ENCODE data around the gene FUOM. TPM values are rescaled to one million over a fixed set of nuclear protein-coding genes. Genes with fewer than 3 reads are reported as not detected.

FUOM gene
- total and polyA plus RNA-seq, 10 of the 15 experiments (the other 5 are each of a cell fraction or from before 2014, with no cell fraction given), result 1.8 to 41.7 (median 25.6) TPM

GRCh38 chr10:133405272-133405671, 47.5 kb upstream of the FUOM start:
- WGBS (ENCODE audit: insufficient coverage, insufficient replicate concordance, low lambda C conversion rate, missing lambda C conversion rate), result 46% methylated on average over 2 of the region's 2 CpGs
- Histone ChIP-seq H3K79me2 (ENCODE audit: control insufficient read depth, insufficient read depth, low read length) (peaks cover 15% of the 10 kb centered on the region), H3K36me3 (ENCODE audit: control insufficient read depth in 2 of 2, insufficient read depth in 2 of 2, low read length in 1 of 2) (peaks cover 5 to 30% of the 10 kb centered on the region in 2 experiments), H3K27me3 (replicated peaks in 1 of 2; ENCODE audit: control insufficient read depth in 2 of 2, insufficient read depth in 2 of 2, low read length in 1 of 2) (no peaks in the 10 kb centered on the region), H3K9me3 (replicated peaks; ENCODE audit: control insufficient read depth, insufficient read depth, low read length) (peaks cover 16% of the 10 kb centered on the region), H3K4me2 (ENCODE audit: control insufficient read depth, insufficient read depth) (peak overlapping the region; percentile 75), H4K20me1 (ENCODE audit: control insufficient read depth, insufficient read depth) (peaks cover 3% of the 10 kb centered on the region; the same call in 1 of the 2 replicates), H3K4me1 (ENCODE audit: control insufficient read depth, insufficient read depth, low read length) (peaks cover 31% of the 10 kb centered on the region), H3K4me3 (no peak overlapping the region), H3K27ac (ENCODE audit: control insufficient read depth, insufficient read depth) (peak overlapping the region; percentile 64; the same call in 1 of the 2 replicates), H2AFZ (ENCODE audit: control insufficient read depth, low read depth, low read length) (no peak overlapping the region), H3K9ac (ENCODE audit: control insufficient read depth, insufficient read depth, low read length) (no peak overlapping the region)
- CTCF ChIA-PET, result interaction anchor here (1.2 kb wide), 1 partner anchor 76 kb away, joined by 6 read pairs; no protein-coding TSS in a partner anchor
- SMC1A ChIA-PET (ENCODE audit: uncharacterized antibody, unreplicated experiment), result interaction anchor here (1.4 to 1.9 kb wide), 3 partner anchors 14 to 44 kb away, joined by 3 to 4 read pairs (median 4); no protein-coding TSS in a partner anchor
- POLR2A ChIA-PET, result no interaction called here
- intact Hi-C loops (cut with micrococcal nuclease; ENCODE audit: unreplicated experiment), result no loop called here
- FAIRE-seq, result no peak
- no peak for DNase-seq (ENCODE audit: low read depth, low spot score)
- no peak for ATAC-seq
- RAD21 ChIA-PET (ENCODE audit: unreplicated experiment), result no interaction called here
- no TSS peak for BruUV-seq (replicated peaks)
- in situ Hi-C loops (cut with MboI), result no loop called here
- TF ChIP-seq BCL3 (IDR thresholded peaks at IDR 0.05; ENCODE audit: borderline replicate concordance, insufficient read depth, low read depth, low read length, poor library complexity, severe bottlenecking), result no peak
- TF ChIP-seq MXI1 (IDR thresholded peaks at IDR 0.05; ENCODE audit: low read depth, low read length), result no peak

- H3K79me2 ChIP-seq (ENCODE audit: control insufficient read depth, insufficient read depth, low read length), result peaks cover 15% of the 10 kb centered on the region
- no peak overlapping the region for H3K4me2 ChIP-seq (ENCODE audit: control insufficient read depth, insufficient read depth)
- RAD21 ChIA-PET (ENCODE audit: unreplicated experiment), result no interaction called here
- H3K27me3 ChIP-seq (replicated peaks in 1 of 2; ENCODE audit: control insufficient read depth in 2 of 2, insufficient read depth in 2 of 2, low read length in 1 of 2), result no peaks in the 10 kb centered on the region
- POLR2A ChIA-PET, result interaction anchor here (0.6 to 0.7 kb wide), 2 partner anchors 43 to 46 kb away, joined by 3 to 4 read pairs; no protein-coding TSS in a partner anchor
- WGBS (ENCODE audit: insufficient coverage, insufficient replicate concordance, low lambda C conversion rate, missing lambda C conversion rate), result 90% methylated on average over 5 of the region's 5 CpGs
- DNase-seq (ENCODE audit: low read depth, low spot score) (no peak), FAIRE-seq (no peak), ATAC-seq (no peak)
- no TSS peak for BruUV-seq (replicated peaks)
- no peak overlapping the region for H3K27ac ChIP-seq (ENCODE audit: control insufficient read depth, insufficient read depth)
- CTCF ChIA-PET, result no interaction called here
- SMC1A ChIA-PET (ENCODE audit: uncharacterized antibody, unreplicated experiment), result interaction anchor here (1.3 kb wide), 1 partner anchor 13 kb away, joined by 4 read pairs; no protein-coding TSS in a partner anchor
- H4K20me1 ChIP-seq (ENCODE audit: control insufficient read depth, insufficient read depth), result peaks cover 3% of the 10 kb centered on the region; the same call in 1 of the 2 replicates
- in situ Hi-C loops (cut with MboI), result no loop called here
- no peak overlapping the region for H2AFZ ChIP-seq (ENCODE audit: control insufficient read depth, low read depth, low read length)
- peaks cover 36% of the 10 kb centered on the region for H3K4me1 ChIP-seq (ENCODE audit: control insufficient read depth, insufficient read depth, low read length)
- intact Hi-C loops (cut with micrococcal nuclease; ENCODE audit: unreplicated experiment), result no loop called here
- H3K36me3 ChIP-seq (ENCODE audit: control insufficient read depth in 2 of 2, insufficient read depth in 2 of 2, low read length in 1 of 2), result peaks cover 11 to 26% of the 10 kb centered on the region in 2 experiments; a peak in 3 of 4 replicates
- peaks cover 9% of the 10 kb centered on the region; the same call in 2 of the 3 replicates for H3K9me3 ChIP-seq (replicated peaks; ENCODE audit: control insufficient read depth, insufficient read depth, low read length)
- H3K4me3 ChIP-seq, result no peak overlapping the region
- no peak overlapping the region for H3K9ac ChIP-seq (ENCODE audit: control insufficient read depth, insufficient read depth, low read length)
- no peak for TF ChIP-seq HCFC1 (IDR thresholded peaks at IDR 0.05; ENCODE audit: low read length)
- TF ChIP-seq KDM1A (IDR thresholded peaks at IDR 0.05; ENCODE audit: borderline replicate concordance), result no peak
- TF ChIP-seq FOS (IDR thresholded peaks at IDR 0.05; ENCODE audit: borderline replicate concordance, extremely low read depth, insufficient read length), result no peak
- no peak for TF ChIP-seq RBBP5 (conservative IDR thresholded peaks at IDR 0.05)
- TF ChIP-seq ASH2L (IDR thresholded peaks at IDR 0.05; ENCODE audit: borderline replicate concordance, low read depth), result no peak
- no peak for TF ChIP-seq SPI1 (IDR thresholded peaks at IDR 0.05; ENCODE audit: borderline replicate concordance, insufficient read depth, low read depth, low read length)
- TF ChIP-seq BCL11A (IDR thresholded peaks at IDR 0.05; ENCODE audit: low read depth, low read length), result no peak
- TF ChIP-seq CTCF (IDR thresholded peaks at IDR 0.05 in 2 of 3, conservative IDR thresholded peaks at IDR 0.05 in 1 of 3; ENCODE audit: control insufficient read depth in 2 of 3, extremely low read depth in 1 of 3, insufficient read depth in 1 of 3, low read depth in 3 of 3, low read length in 3 of 3), result no peak
- no peak for TF ChIP-seq TARDBP (IDR thresholded peaks at IDR 0.05; ENCODE audit: borderline replicate concordance)
- no peak for TF ChIP-seq MEF2A (IDR thresholded peaks at IDR 0.05; ENCODE audit: insufficient read depth, low read depth, low read length)
- TF ChIP-seq PAX8 (IDR thresholded peaks at IDR 0.05), result no peak
- TF ChIP-seq JUNB (IDR thresholded peaks at IDR 0.05), result no peak
- no peak for TF ChIP-seq CHD4 (IDR thresholded peaks at IDR 0.05)
Observed at GRCh38 chr10:133403784-133404183, 46.0 kb upstream of the FUOM start.
